ENCODE data around the gene STK10.
A peak's percentile ranks its signal among the peaks of the same experiment; 100 is the strongest.

Gene STK10

DNA sequence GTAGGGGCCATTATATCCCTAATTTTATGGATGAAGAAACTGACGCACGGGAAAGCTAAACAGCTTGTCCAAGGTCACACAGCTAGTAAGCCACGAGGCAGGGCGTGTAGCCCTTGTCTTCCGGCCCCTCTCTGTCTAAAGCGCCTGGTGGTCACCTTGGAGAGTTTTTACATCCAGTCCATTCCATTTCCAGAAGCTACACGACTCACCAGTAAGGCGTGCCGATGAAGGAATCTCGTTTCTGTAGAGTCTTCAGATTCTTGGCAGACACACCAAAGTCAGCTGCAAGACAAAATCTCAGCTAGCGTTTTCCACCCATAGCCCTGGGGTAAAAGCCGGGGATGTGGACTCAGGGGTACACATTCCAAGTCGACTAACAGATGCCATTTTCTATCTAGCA is 80.5 kb downstream of the STK10 start:
- DNase-seq (ENCODE audit: low read depth), result peak; percentile 67

DNA sequence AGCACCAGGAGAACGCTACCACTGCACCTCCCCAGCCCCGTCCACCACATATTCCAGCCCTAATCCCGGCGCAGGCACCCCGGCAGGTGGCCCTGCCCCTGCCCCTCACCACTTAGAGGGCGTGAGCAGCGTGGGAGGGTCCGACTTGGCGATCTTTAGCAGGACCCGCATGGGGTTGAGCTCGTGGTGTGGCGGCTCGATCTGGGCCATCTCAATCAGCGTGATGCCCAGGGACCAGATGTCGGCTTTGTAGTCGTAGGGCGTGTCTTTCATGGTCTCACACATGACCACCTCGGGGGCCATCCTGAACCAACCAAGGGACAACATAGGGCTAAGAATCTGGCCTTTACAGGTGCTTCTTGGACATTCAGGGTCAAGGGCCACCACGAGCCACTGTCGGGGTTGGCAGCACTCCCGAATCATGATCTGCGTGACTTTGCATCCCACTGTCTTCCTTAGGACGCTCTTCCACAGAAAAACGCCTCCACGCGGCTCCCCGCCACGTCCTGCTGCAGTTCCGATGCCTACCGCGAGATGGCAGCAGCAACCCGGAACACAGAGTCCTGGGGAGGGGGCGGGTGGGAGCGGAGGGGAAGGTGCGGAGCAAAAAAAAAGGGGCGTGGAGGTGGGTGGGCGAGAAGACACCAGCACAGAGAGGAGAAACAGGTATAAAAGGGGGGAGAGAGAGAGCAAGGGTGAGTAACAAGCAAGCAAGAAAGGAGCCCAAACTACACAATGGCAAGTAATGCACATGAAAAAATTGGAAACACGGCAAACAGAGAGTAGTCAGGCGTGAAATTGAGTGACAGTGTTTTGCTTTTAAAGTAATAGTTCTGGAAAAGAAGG is 81.3 kb downstream of the STK10 start:
- no peak for DNase-seq (ENCODE audit: low read depth)

GRCh38 chr5:172105811-172106210 is 82.2 kb downstream of the STK10 start:
- DNase-seq (ENCODE audit: low read depth), result no peak

- no peak for DNase-seq (ENCODE audit: low read depth)
Observed at GRCh38 chr5:172104801-172105701, 83.0 kb downstream of the STK10 start.

DNA sequence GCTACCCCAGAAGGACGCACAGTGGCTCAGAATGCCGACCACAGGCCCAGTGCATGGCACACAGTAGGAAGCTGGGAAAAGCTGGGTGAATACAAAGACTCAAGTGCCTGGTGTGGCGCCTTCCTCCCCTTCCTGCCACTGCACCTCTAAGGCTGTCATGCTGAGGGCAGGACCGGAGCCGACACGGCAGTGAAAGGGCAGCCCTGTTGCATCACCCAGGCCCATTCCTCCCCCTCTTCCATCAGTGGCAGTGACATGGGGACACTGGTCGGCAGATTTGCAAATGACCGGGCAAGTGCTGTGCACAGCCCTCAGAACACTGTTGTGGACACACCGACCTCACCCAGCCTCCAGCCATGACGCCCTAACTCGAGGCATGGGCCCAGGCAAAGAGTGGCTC is 84.0 kb downstream of the STK10 start:
- no peak for DNase-seq (ENCODE audit: low read depth)

- peak; percentile 98 for DNase-seq (ENCODE audit: low read depth)
Observed at GRCh38 chr5:172102913-172103626, 85.0 kb downstream of the STK10 start.

- DNase-seq (ENCODE audit: low read depth), result peak; percentile 72
Observed at GRCh38 chr5:172102218-172102870, 85.7 kb downstream of the STK10 start.

GRCh38 chr5:172101547-172102217 is 86.3 kb downstream of the STK10 start:
- no peak for DNase-seq (ENCODE audit: low read depth)

DNA sequence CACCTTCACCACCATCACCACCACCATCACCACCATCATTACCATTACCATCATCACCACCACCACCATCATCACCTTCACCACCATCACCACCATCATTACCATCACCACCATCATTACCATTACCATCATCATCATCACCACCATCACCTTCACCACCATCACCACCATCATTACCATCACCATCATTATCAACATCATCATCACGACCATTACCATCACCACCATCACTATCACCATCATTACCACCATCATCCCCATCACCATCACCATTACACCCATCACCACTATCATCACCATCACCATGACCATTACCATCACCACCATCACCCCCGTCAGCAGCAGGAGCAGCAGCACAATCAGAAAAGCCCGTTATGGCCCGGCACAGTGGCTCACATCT is 89.1 kb downstream of the STK10 start:
- no peak for DNase-seq (ENCODE audit: low read depth)

- peak; percentile 46 for DNase-seq (ENCODE audit: low read depth)
Observed at GRCh38 chr5:172098046-172098445, 90.0 kb downstream of the STK10 start.

DNA sequence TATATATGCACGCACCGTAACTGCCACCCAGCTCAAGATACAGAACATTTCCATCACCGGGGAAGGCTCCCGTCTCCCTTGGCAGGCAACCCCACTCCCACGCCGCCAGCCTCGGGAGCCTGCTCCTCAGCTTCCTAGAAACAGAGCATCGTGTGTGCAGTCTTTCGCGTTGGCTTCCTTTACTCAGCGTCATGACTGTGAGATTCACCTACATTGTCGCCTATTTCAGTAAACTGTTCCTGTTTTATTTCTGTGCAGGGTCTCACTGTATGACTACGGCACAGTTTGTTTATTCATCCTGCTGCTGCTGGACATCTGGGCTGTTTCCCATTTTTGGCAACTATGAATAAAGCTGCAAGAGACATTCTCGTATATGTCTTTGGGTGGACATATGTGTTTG is 90.7 kb downstream of the STK10 start:
- DNase-seq (ENCODE audit: low read depth), result no peak

DNA sequence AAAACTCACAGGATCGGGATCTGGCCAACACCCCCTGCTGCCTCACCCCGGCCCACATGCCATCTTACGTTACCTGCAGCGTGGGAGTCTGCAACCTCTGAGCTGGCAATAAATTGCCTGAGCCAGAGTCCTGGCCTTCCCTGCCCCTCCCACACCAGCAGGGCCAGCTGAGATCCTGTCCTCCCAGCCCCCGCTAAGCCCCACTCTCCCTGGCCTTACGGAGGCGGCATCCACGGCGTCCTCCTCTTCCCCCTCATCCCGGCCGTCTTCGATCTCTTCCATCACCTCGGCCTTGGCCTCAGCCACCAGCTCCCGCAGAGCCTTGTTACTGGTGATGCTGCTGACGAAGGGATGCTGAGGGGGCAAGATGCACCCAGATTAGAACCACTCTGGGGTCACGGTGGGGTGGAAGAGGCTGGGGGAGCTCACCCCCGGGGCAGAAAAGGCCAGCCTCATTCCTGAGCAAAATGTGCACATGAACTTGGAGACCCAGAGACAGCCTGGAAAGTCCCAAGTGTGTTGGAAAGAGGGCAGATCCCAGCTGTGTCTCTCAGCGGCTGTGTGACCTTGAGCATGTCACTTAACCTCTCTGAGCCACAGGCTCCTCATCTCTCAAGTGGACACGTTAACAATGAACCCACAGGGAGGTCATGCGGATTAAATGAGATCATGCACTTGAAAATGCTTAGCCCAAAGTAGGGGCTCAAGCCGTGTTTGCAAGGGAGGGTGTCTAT is 91.7 kb downstream of the STK10 start:
- peak; percentile 18 for DNase-seq (ENCODE audit: low read depth)

GRCh38 chr5:172095368-172096206 is 92.4 kb downstream of the STK10 start:
- no peak for DNase-seq (ENCODE audit: low read depth)

DNA sequence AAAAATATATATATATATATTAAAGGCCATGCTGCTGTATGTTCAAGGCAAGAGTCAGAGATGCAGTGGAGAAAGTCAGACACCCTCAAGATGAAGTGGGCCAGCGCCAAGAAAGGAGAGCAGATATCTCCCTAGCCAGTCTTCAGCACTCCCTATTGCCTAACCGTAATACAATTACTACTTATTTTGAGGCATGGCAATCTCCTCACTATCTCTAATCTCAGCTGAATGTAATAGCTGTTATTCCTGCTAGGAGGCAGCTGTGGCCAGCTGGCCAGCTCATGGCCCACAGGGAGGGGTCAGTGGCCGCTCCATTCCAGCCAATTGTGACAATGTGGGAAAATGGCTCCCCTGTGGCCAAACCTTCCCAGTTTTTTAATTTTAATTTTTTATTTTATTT is 94.1 kb downstream of the STK10 start:
- DNase-seq (ENCODE audit: low read depth), result peak; percentile 59

DNA sequence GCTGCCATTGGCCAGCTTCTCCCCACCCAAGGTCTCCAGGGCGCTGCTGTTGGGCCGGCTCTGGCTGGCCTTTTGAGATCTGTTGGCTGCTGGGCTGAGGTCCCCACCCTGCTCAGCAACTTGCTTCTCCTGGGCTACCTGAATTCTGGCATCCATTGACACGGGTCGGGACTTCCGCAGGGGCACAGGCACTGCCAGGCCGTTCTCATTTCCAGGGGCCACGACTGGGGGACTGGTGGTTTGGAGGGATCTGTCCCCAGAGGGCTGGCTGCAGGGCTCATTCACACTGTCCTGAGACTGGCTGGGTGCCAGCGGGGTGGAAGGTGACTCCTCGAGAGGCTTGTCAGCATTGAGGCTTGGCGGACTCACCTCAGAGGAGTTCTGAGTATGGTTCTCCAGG is 94.5 kb downstream of the STK10 start:
- no peak for DNase-seq (ENCODE audit: low read depth)

GRCh38 chr5:172091956-172092732 is 95.9 kb downstream of the STK10 start:
- DNase-seq (ENCODE audit: low read depth), result no peak

DNA sequence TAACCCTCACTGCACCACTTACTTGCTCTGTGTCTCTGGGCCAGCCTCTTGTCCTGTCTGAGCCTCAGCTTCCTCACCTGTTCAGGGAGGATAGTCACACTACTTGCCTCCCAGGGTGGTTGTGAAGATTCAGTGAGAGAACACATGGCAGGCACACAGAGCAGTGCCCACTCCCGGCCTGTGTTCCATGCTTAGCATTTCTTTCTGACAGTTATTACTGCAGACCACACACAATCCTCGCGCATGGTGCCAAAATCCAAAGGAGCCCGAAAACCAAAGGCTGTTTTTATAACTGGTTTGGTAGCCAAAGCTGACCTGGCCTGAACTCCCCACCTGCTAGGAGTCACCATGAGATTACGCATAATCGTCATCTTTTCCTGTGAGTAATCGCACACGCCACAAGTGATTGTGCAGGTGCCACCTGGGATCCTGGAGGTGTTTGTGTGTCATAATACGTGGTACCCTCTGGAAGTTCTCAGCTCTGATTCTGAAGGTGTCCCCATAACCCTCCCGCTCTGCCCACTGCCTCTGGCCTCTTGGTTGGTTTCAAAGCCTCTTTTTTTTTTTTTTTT is 97.0 kb downstream of the STK10 start:
- DNase-seq (ENCODE audit: low read depth), result no peak

DNA sequence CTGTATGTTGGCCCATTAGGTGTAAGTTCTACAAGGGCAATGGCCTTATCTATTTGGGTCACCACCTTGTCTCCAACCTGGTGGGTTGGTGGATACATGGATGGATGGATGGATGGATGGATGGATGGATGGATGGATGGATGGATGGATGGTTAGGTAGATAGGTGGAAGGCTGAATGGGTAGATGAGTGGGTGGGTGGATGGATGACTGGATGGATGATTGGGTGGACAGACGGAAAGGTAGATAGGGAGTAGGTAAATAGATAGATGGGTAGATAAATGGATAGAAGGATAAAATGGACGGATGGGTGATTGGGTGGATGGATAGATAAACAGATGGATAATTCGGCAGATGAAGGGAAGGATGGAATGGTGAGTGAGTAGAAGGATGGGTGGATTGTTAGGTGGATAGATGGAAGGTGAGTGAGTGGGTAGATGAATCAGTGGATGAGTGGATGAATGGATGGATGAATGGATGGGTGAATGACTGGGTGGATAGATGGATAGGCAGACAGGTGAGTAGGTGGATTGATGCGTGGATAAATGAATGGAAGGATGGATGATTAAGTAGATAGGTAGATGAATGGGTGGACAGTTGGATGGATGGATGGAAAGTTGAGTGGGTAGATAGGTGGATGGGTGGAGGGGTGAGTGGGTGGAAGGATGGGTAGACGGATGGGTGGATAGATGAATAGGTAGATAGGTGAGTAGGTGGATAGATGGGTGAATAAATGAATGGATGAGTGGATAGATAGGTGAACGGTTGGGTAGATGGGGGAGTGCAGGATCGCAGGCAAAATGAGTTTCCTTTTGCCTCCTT is 98.5 kb downstream of the STK10 start:
- DNase-seq (ENCODE audit: low read depth), result no peak

All from amniotic epithelial cell (primary cell).